MM.1S (cell line): Measurements from ENCODE around the gene LMLN.

Experiments
- EZH2 ChIP-seq: fragments of 300-600 bp; sonication (generic); optimal IDR thresholded peaks from 2 replicates; pipeline ENCODE3; 2017; ENCODE audit warnings: low read depth, mild to moderate bottlenecking, antibody characterized with exemption, low read length, mixed read lengths
- EZH2phosphoT487 ChIP-seq: fragments of 300-600 bp; sonication (generic); IDR thresholded peaks from 2 replicates; pipeline ENCODE4 v1.6.1; 2018; ENCODE audit warnings: antibody characterized with exemption, low read length
- TF ChIP-seq, protein P1 (sequence below): fragments of 300-600 bp; sonication (generic); IDR thresholded peaks from 2 replicates; pipeline ENCODE4 v1.5.1; 2016; ENCODE audit warnings: antibody characterized with exemption, low read length, mixed read lengths

- TF ChIP-seq, protein P1, sequence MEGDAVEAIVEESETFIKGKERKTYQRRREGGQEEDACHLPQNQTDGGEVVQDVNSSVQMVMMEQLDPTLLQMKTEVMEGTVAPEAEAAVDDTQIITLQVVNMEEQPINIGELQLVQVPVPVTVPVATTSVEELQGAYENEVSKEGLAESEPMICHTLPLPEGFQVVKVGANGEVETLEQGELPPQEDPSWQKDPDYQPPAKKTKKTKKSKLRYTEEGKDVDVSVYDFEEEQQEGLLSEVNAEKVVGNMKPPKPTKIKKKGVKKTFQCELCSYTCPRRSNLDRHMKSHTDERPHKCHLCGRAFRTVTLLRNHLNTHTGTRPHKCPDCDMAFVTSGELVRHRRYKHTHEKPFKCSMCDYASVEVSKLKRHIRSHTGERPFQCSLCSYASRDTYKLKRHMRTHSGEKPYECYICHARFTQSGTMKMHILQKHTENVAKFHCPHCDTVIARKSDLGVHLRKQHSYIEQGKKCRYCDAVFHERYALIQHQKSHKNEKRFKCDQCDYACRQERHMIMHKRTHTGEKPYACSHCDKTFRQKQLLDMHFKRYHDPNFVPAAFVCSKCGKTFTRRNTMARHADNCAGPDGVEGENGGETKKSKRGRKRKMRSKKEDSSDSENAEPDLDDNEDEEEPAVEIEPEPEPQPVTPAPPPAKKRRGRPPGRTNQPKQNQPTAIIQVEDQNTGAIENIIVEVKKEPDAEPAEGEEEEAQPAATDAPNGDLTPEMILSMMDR, result no peak
- no peak for TF ChIP-seq EZH2
- no peak for TF ChIP-seq EZH2phosphoT487
These were observed 34.7 kb downstream of the LMLN start for GRCh38 chr3:197994736-197995135.
